ENCODE results near the gene MCC.

MCC gene

GRCh38 chr5:113223831-113224604, 264.2 kb downstream of the MCC start:
- DNase-seq (ENCODE audit: low read depth in 2 of 2), result no peak

GRCh38 chr5:113223315-113223714, 264.9 kb downstream of the MCC start:
- no peak for DNase-seq (ENCODE audit: low read depth in 2 of 2)

- no peak for DNase-seq (ENCODE audit: low read depth in 2 of 2)
Observed at GRCh38 chr5:113221294-113222176, 266.7 kb downstream of the MCC start.

GRCh38 chr5:113219695-113220094, 268.6 kb downstream of the MCC start:
- DNase-seq (ENCODE audit: low read depth in 2 of 2), result no peak

- DNase-seq (ENCODE audit: low read depth in 2 of 2), result no peak
Observed at GRCh38 chr5:113218906-113219517, 269.2 kb downstream of the MCC start.

GRCh38 chr5:113218200-113218599, 270.1 kb downstream of the MCC start:
- no peak for DNase-seq (ENCODE audit: low read depth in 2 of 2)

- no peak for DNase-seq (ENCODE audit: low read depth in 2 of 2)
Observed at GRCh38 chr5:113217619-113218184, 270.6 kb downstream of the MCC start.

- DNase-seq (ENCODE audit: low read depth in 2 of 2), result no peak
Observed at GRCh38 chr5:113216545-113216944, 271.7 kb downstream of the MCC start.

GRCh38 chr5:113215401-113216060, 272.7 kb downstream of the MCC start:
- DNase-seq (ENCODE audit: low read depth in 2 of 2), result no peak

- no peak for DNase-seq (ENCODE audit: low read depth in 2 of 2)
Observed at GRCh38 chr5:113214606-113215323, 273.5 kb downstream of the MCC start.

- DNase-seq (ENCODE audit: low read depth in 2 of 2), result no peak
Observed at GRCh38 chr5:113213551-113214425, 274.5 kb downstream of the MCC start.

- no peak for DNase-seq (ENCODE audit: low read depth in 2 of 2)
Observed at GRCh38 chr5:113212244-113212920, 275.9 kb downstream of the MCC start.

GRCh38 chr5:113209498-113209897, 278.8 kb downstream of the MCC start:
- DNase-seq (ENCODE audit: low read depth in 2 of 2), result no peak

- no peak for DNase-seq (ENCODE audit: low read depth in 2 of 2)
Observed at GRCh38 chr5:113205807-113206206, 282.4 kb downstream of the MCC start.

GRCh38 chr5:113205323-113205722, 282.9 kb downstream of the MCC start:
- no peak for DNase-seq (ENCODE audit: low read depth in 2 of 2)

GRCh38 chr5:113204525-113205161, 283.6 kb downstream of the MCC start:
- no peak for DNase-seq (ENCODE audit: low read depth in 2 of 2)

- DNase-seq (ENCODE audit: low read depth in 2 of 2), result no peak
Observed at GRCh38 chr5:113203916-113204315, 284.3 kb downstream of the MCC start.

- no peak for DNase-seq (ENCODE audit: low read depth in 2 of 2)
Observed at GRCh38 chr5:113202746-113203716, 285.2 kb downstream of the MCC start.

Data from stimulated activated CD8-positive, alpha-beta memory T cell treated with anti-CD3 and anti-CD28 coated beads, Interleukin-2, amount 100 ng/mL, for 48 hours (primary cell).